Measurements from ENCODE around the gene WT1.

GRCh38 chr11:32430568-32431381 is 4.6 kb downstream of the WT1 start:
- TF ChIP-seq CTCF (IDR thresholded peaks at IDR 0.05; ENCODE audit: low read depth, low read length) (no peak), EZH2phosphoT487 (IDR thresholded peaks at IDR 0.05; ENCODE audit: low read depth) (no peak)

All from OCI-LY3 (cell line).